ENCODE data around the gene ERF.

ERF gene

GRCh38 chr19:42252365-42253244 lies 2.3 kb downstream of the ERF start:
- DNase-seq, result no peak

GRCh38 chr19:42251572-42252358 lies 3.2 kb downstream of the ERF start:
- no peak for DNase-seq

- DNase-seq, result no peak
Measured at GRCh38 chr19:42250666-42251531, 4.0 kb downstream of the ERF start.

- DNase-seq, result no peak
Measured at GRCh38 chr19:42250183-42250665, 4.7 kb downstream of the ERF start.

GRCh38 chr19:42249769-42250168 lies 5.2 kb downstream of the ERF start:
- DNase-seq, result no peak

GRCh38 chr19:42249149-42249750 lies 5.7 kb downstream of the ERF start:
- DNase-seq, result no peak

GRCh38 chr19:42248270-42249148 lies 6.4 kb downstream of the ERF start:
- DNase-seq, result no peak

- no peak for DNase-seq
Measured at GRCh38 chr19:42247640-42248199, 7.2 kb downstream of the ERF start.

GRCh38 chr19:42246922-42247639 lies 7.8 kb downstream of the ERF start:
- no peak for DNase-seq

- DNase-seq, result no peak
Measured at GRCh38 chr19:42246143-42246921, 8.6 kb downstream of the ERF start.

- DNase-seq, result no peak
Measured at GRCh38 chr19:42245231-42245630, 9.7 kb downstream of the ERF start.

GRCh38 chr19:42244347-42245220 lies 10.3 kb downstream of the ERF start:
- DNase-seq, result peak; percentile 75 to 82 (median 80)

GRCh38 chr19:42242512-42243409 lies 12.2 kb downstream of the ERF start, which contains the start of gene GSK3A:
GSK3A (minus strand) TSS chr19:42242602; CDS start chr19:42242465, 137 bp downstream.
- peak; percentile 94 to 96 (median 96) for DNase-seq

GRCh38 chr19:42242069-42242511 lies 12.8 kb downstream of the ERF start:
- peak in 1 of 4 experiments; percentile 46 for DNase-seq

GRCh38 chr19:42241279-42241678 lies 13.6 kb downstream of the ERF start:
- no peak for DNase-seq

- no peak for DNase-seq
Measured at GRCh38 chr19:42239544-42240220, 15.2 kb downstream of the ERF start.

All from activated CD4-positive, CD25-positive, alpha-beta regulatory T cell (primary cell).